GM10248 (cell line): ENCODE measurements around the gene SLC39A3.

Source experiments
- CTCF ChIA-PET: fragments of 300-600 bp; sonication (Branson Sonifier 250); formaldehyde crosslinking; extraction: SDS; loops from one replicate; lab custom pipeline; 2021; ENCODE audit warnings: antibody characterized with exemption; lab: Yijun Ruan, JAX
- POLR2A ChIA-PET: fragments of 350-650 bp; sonication (Branson Sonifier 250); formaldehyde crosslinking; extraction: SDS; loops from one replicate; lab custom pipeline; 2020; ENCODE audit warnings: antibody characterized with exemption; lab: Yijun Ruan, JAX
- DNase-seq: peaks from one replicate; pipeline ENCODE4 v3.0.0; 2012; ENCODE audit errors: extremely low spot score
- CTCF ChIP-seq: IDR thresholded peaks from 2 replicates; pipeline ENCODE4 v1.5.1; 2012; ENCODE audit warnings: mild to moderate bottlenecking, low read depth; ENCODE audit errors: extremely low read depth, missing control alignments, control extremely low read depth

Gene SLC39A3

GRCh38 chr19:2701361-2702169 is 38.3 kb downstream of the SLC39A3 start:
- no peak for DNase-seq
- POLR2A ChIA-PET = interaction anchor here (0.6 to 1.5 kb wide), 5 partner anchors 18 to 225 kb away, joined by 3 to 11 read pairs (median 6); partner anchors contain the start of gene GADD45B
- TF ChIP-seq CTCF = no peak
- CTCF ChIA-PET = interaction anchor here (1.3 to 2.2 kb wide), 3 partner anchors 21 to 53 kb away, joined by 3 to 11 read pairs (median 7); no protein-coding TSS in a partner anchor

- POLR2A ChIA-PET = interaction anchor here (0.6 to 1.5 kb wide), 3 partner anchors 100 to 369 kb away, joined by 3 to 11 read pairs (median 3); partner anchors contain the start of gene GADD45B
- no peak for TF ChIP-seq CTCF
- DNase-seq = no peak
- CTCF ChIA-PET = interaction anchor here (1.3 to 2.2 kb wide), 4 partner anchors 21 to 70 kb away, joined by 3 to 11 read pairs (median 5); no protein-coding TSS in a partner anchor
Measured at GRCh38 chr19:2700660-2701360, 39.0 kb downstream of the SLC39A3 start.

GRCh38 chr19:2699413-2700140 is 40.2 kb downstream of the SLC39A3 start:
- no peak for DNase-seq
- TF ChIP-seq CTCF = no peak
- ChIA-PET POLR2A (interaction anchor here (0.7 to 0.9 kb wide), 3 partner anchors 21 to 368 kb away, joined by 3 to 4 read pairs (median 3); partner anchors contain the start of gene GADD45B), CTCF (interaction anchor here (0.7 to 1.5 kb wide), 6 partner anchors 11 to 69 kb away, joined by 3 to 8 read pairs (median 3); no protein-coding TSS in a partner anchor)

GRCh38 chr19:2694196-2694595 is 45.6 kb downstream of the SLC39A3 start:
- CTCF ChIA-PET = no interaction called here
- DNase-seq = no peak
- no peak for TF ChIP-seq CTCF
- POLR2A ChIA-PET = no interaction called here

- no peak for DNase-seq
- TF ChIP-seq CTCF = no peak
- ChIA-PET POLR2A (no interaction called here), CTCF (interaction anchor here (1.3 kb wide), 1 partner anchor 45 kb away, joined by 6 read pairs; no protein-coding TSS in a partner anchor)
Measured at GRCh38 chr19:2693492-2694160, 46.2 kb downstream of the SLC39A3 start.

- ChIA-PET CTCF (no interaction called here), POLR2A (no interaction called here)
- no peak for DNase-seq
- no peak for TF ChIP-seq CTCF
Measured at GRCh38 chr19:2691951-2692350, 47.9 kb downstream of the SLC39A3 start.
